Colonic mucosa (tissue), 4 donors: ENCODE data around the gene ZNHIT2. TPM values are rescaled to one million over a fixed set of nuclear protein-coding genes. Genes with fewer than 3 reads are reported as not detected.

Experiments used
- DNase-seq: peaks from one replicate; pipeline ENCODE4 v3.0.0-alpha.2; 2020
- H3K27ac ChIP-seq: fragments of 200-600 bp; one replicate; pipeline ENCODE4 v1.8.0; 2021
- H3K27me3 ChIP-seq: fragments of 200-600 bp; one replicate; pipeline ENCODE4 v1.8.0; 2021
- H3K36me3 ChIP-seq: fragments of 200-600 bp; one replicate; pipeline ENCODE4 v1.8.0; 2021
- H3K4me1 ChIP-seq: fragments of 200-600 bp; one replicate; pipeline ENCODE4 v1.8.0; 2021; ENCODE audit warnings: mild to moderate bottlenecking
- H3K4me3 ChIP-seq: fragments of 200-600 bp; one replicate; pipeline ENCODE4 v1.8.0; 2021
- H3K9ac ChIP-seq, 2 donors: one replicate each; pipeline ENCODE4 v1.7.0; 2013; ENCODE audit warnings: control low read depth in 2 of 2, low read depth in 2 of 2, low read length in 2 of 2
- H3K9me3 ChIP-seq: fragments of 200-600 bp; one replicate; pipeline ENCODE4 v1.8.0; 2021
- CTCF ChIP-seq: fragments of 200-600 bp; IDR thresholded peaks from one replicate; pipeline ENCODE4 v1.8.0; 2022; ENCODE audit warnings: antibody characterized with exemption, mild to moderate bottlenecking
- intact Hi-C: fragments of 100-400 bp; cut with DNase I; formaldehyde crosslinking; loops from one replicate; pipeline ENCODE4 v1.14.1; 2022
- microRNA-seq: library from miRNA; unstranded; fragments of <30 nt; microRNA quantifications from one replicate; pipeline ENCODE4, GENCODE V29; 2019
- total RNA-seq, 2 donors: library from RNA; stranded (reverse); fragmentation: NEBNext Ultra II Directional in 1 of 2; extraction: Animal tissue kit (Norgen Biotek cat#: 25700) in 1 of 2; gene quantifications; one replicate each; pipeline ENCODE4 v1.2.1, GENCODE V29; 2021
- donor health status: healthy.
- donor health status: DM: no; HTN: no; CAD: no.
- donor health status: DM: no; HTN: no; CAD: no.

The ZNHIT2 gene
- total RNA-seq, 2 donors from 2014 or later = 8.1 to 17.3 TPM

- no peaks in the 10 kb centered on the region for H3K36me3 ChIP-seq
- H3K9ac ChIP-seq = no peak overlapping the region
- H3K27me3 ChIP-seq = no peaks in the 10 kb centered on the region
- no peak overlapping the region for H3K4me3 ChIP-seq
- intact Hi-C loops = no loop called here
- DNase-seq = no peak
- no peak overlapping the region for H3K27ac ChIP-seq
- H3K4me1 ChIP-seq = no peaks in the 10 kb centered on the region
- H3K9me3 ChIP-seq = no peaks in the 10 kb centered on the region
- TF ChIP-seq CTCF = no peak
Measured at GRCh38 chr11:65071907-65072630, 45.4 kb downstream of the ZNHIT2 start.

- DNase-seq = no peak
- no peaks in the 10 kb centered on the region for H3K27me3 ChIP-seq
- no peaks in the 10 kb centered on the region for H3K4me1 ChIP-seq
- H3K4me3 ChIP-seq = no peak overlapping the region
- no peaks in the 10 kb centered on the region for H3K36me3 ChIP-seq
- TF ChIP-seq CTCF = no peak
- H3K27ac ChIP-seq = no peak overlapping the region
- intact Hi-C loops = no loop called here
- H3K9me3 ChIP-seq = no peaks in the 10 kb centered on the region
- no peak overlapping the region for H3K9ac ChIP-seq
Measured at GRCh38 chr11:65069217-65069616, 48.3 kb downstream of the ZNHIT2 start.

- no peaks in the 10 kb centered on the region for H3K4me1 ChIP-seq
- H3K9ac ChIP-seq = no peak overlapping the region
- H3K27ac ChIP-seq = no peak overlapping the region
- no peaks in the 10 kb centered on the region for H3K36me3 ChIP-seq
- intact Hi-C loops = no loop called here
- no peak for DNase-seq
- no peaks in the 10 kb centered on the region for H3K27me3 ChIP-seq
- no peaks in the 10 kb centered on the region for H3K9me3 ChIP-seq
- H3K4me3 ChIP-seq = no peak overlapping the region
- TF ChIP-seq CTCF = no peak
Measured at GRCh38 chr11:65067446-65067845, 50.1 kb downstream of the ZNHIT2 start.

- DNase-seq = no peak
- Histone ChIP-seq H3K27me3 (no peaks in the 10 kb centered on the region), H3K27ac (no peak overlapping the region), H3K4me3 (no peak overlapping the region), H3K4me1 (no peaks in the 10 kb centered on the region), H3K36me3 (no peaks in the 10 kb centered on the region), H3K9ac (no peak overlapping the region), H3K9me3 (no peaks in the 10 kb centered on the region)
- intact Hi-C loops = no loop called here
- no peak for TF ChIP-seq CTCF
Measured at GRCh38 chr11:65066805-65067291, 50.7 kb downstream of the ZNHIT2 start.

Small RNA genes within 50 kb of the gene (microRNA-seq; reads per million reads assigned to microRNA genes)
- not detected for gene MIR6751

Other genes with a start within 250 kb of the ZNHIT2 start
- 10 to 100 TPM; 66.5 to 72.3 TPM for gene EHD1, start 239.1 kb downstream of the ZNHIT2 start, total RNA-seq
- 10 to 100 TPM; 30.6 to 32.8 TPM for gene ATG2A, start 200.5 kb downstream of the ZNHIT2 start, total RNA-seq
- gene PPP2R5B, start 193.0 kb downstream of the ZNHIT2 start, total RNA-seq = 10 to 100 TPM; 18.6 to 36.1 TPM
- gene GPHA2, start 181.8 kb downstream of the ZNHIT2 start, total RNA-seq = not detected
- gene MAJIN, start 145.6 kb downstream of the ZNHIT2 start, total RNA-seq = not detected
- gene BATF2, start 120.7 kb downstream of the ZNHIT2 start, total RNA-seq = 10 to 100 TPM; 14.1 to 20.7 TPM
- gene ARL2, start 103.5 kb downstream of the ZNHIT2 start, total RNA-seq = 100 to 1,000 TPM in 1 of 2 donors, 10 to 100 TPM in 1; 81.9 to 102 TPM
- gene SNX15, start 90.3 kb downstream of the ZNHIT2 start, total RNA-seq = 10 to 100 TPM; 37.7 to 53.8 TPM
- gene SAC3D1, start 76.5 kb downstream of the ZNHIT2 start, total RNA-seq = 10 to 100 TPM; 12.9 to 26.7 TPM
- 10 to 100 TPM; 10.5 to 30.8 TPM for gene NAALADL1, start 59.1 kb downstream of the ZNHIT2 start, total RNA-seq
- 10 to 100 TPM in 1 of 2 donors, 1 to 10 TPM in 1; 9.7 to 51.7 TPM for gene CDCA5, start 33.7 kb downstream of the ZNHIT2 start, total RNA-seq
- gene ZFPL1, start 33.5 kb downstream of the ZNHIT2 start, total RNA-seq = 10 to 100 TPM; 43.2 to 54.3 TPM
- gene VPS51, start 21.5 kb downstream of the ZNHIT2 start, total RNA-seq = 100 to 1,000 TPM; 147 to 159 TPM
- gene TM7SF2, start 5.8 kb downstream of the ZNHIT2 start, total RNA-seq = 10 to 100 TPM; 26.6 to 40.0 TPM
- gene FAU, start 4.4 kb upstream of the ZNHIT2 start, total RNA-seq = 100 to 1,000 TPM; 752 to 950 TPM
- 10 to 100 TPM; 60.7 to 72.3 TPM for gene MRPL49, start 4.6 kb upstream of the ZNHIT2 start, total RNA-seq
- 10 to 100 TPM; 64.3 to 66.0 TPM for gene SYVN1, start 16.8 kb upstream of the ZNHIT2 start, total RNA-seq
- gene SPDYC, start 52.5 kb upstream of the ZNHIT2 start, total RNA-seq = not detected
- 100 to 1,000 TPM; 325 to 416 TPM for gene CAPN1, start 64.2 kb upstream of the ZNHIT2 start, total RNA-seq
- gene POLA2, start 144.3 kb upstream of the ZNHIT2 start, total RNA-seq = 10 to 100 TPM in 1 of 2 donors, 1 to 10 TPM in 1; 5.9 to 28.0 TPM
- 10 to 100 TPM in 1 of 2 donors, 1 to 10 TPM in 1; 7.8 to 28.3 TPM for gene CDC42EP2, start 197.2 kb upstream of the ZNHIT2 start, total RNA-seq
- 10 to 100 TPM; 35.0 to 48.0 TPM for gene DPF2, start 216.2 kb upstream of the ZNHIT2 start, total RNA-seq
- gene TIGD3, start 237.1 kb upstream of the ZNHIT2 start, total RNA-seq = under 1 TPM; 0.48 to 0.77 TPM